GM19467 (cell line): Measurements from ENCODE around the gene NABP2.

Experiments used
- ATAC-seq: cut with Tn5 transposase; IDR thresholded peaks from one replicate; pipeline ENCODE4 v1.9.1; 2021; ENCODE audit warnings: mild to moderate bottlenecking, moderate library complexity; ENCODE audit not compliant: unreplicated experiment

Gene NABP2

DNA sequence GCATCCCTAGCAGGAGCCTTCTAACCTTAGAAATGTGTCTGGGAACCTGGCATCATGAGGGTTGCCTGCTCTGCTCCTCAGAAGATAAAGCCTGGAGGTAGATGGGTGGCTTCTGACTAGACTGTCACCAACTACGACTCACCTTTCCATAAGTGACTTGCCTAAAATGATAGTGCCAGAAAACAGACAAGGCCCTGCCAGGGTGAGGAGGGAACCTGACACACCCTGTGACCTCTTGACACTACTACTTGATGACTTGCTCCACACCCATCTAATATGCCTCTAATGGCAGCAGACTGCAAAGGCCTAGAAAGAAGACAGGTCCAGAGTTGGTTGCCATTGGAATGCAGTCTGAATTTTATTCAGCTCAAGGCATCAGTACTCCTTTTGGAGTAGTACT, 11.8 kb upstream of the NABP2 start:
- ATAC-seq: no peak

DNA sequence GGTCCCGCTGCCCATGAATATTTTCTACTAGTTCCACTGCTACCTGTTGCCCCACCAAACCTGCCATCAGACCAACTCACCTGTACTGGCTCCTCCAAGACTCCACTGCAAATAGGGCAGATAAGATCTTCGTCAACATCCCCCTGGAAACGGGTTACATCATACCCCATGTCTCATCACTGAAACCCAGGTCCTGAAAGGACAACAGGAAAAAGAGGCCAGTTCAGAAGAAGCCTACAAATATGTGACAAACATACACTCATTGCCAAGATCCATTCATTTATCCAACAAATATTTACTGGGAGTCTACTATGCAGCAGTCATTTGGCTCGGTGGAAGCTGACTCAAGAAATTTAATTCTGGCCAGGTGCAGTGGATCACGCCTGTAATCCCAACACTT, 10.3 kb upstream of the NABP2 start:
- ATAC-seq: no peak

DNA sequence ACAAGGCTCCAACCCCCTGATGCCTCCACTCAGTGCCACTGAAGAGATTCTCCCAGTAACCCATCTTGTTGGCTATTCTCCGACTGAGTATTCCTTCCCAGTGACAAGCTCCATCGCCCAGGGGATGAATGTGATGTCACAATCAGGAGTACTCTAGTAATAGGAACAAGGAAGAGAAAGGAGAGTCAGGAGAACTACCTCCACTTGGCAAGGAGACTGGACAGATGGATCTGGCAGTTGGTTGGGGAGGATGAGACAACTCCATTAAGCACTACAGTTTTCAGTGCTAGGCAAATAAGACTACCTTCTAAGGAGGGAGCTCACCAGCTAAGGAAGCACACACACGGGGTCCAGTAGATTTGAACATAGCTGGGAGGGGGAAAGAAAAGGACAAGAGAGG, 7.7 kb upstream of the NABP2 start:
- no peak for ATAC-seq

DNA sequence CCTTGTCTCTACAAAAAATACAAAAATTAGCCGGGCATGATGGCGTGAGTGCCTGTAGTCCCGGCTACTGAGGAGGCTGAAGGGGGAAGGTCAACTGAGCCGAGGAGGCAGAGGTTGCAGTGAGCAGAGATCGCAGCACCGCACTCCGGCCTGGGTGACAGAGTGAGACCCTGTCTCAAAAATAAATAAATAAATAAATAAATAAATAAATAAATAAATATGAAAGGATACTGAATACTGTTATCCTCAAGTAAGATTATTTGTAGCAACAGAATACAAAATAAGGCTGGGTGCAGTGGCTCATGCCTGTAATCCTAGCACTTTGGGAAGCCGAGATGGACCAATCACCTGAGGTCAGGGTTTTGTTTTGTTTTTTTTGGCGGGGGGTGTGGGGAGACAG, 4.3 kb upstream of the NABP2 start:
- no peak for ATAC-seq

DNA sequence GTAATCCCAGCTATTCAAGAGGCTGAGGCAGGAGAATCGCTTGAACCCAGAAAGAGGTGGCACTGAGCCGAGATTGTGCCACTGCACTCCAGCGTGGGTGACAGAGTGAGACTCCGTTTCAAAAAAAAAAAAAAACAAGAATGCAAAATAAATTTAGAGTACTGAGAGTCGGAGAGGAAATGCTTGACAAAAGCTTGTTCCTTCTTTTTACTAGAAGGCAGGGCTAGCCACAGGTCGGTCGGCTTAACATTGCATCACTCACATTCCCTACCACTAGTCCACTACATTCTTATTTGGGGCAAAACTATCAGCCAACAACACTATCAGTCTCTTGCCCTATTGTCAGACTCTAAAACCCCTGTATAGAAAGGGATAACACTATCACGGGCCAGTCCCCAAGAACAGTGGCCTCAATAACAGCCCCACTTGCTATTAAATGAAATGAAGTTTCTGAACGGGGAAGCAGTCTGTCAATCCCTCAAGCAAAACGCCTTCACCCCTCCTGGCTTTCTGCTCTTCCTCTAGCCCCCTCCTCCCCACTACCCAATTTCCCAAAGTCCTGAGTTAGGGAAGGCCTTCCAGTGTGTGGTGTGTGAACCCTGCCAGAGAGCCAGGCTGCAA, 3.4 kb upstream of the NABP2 start:
- ATAC-seq: no peak

DNA sequence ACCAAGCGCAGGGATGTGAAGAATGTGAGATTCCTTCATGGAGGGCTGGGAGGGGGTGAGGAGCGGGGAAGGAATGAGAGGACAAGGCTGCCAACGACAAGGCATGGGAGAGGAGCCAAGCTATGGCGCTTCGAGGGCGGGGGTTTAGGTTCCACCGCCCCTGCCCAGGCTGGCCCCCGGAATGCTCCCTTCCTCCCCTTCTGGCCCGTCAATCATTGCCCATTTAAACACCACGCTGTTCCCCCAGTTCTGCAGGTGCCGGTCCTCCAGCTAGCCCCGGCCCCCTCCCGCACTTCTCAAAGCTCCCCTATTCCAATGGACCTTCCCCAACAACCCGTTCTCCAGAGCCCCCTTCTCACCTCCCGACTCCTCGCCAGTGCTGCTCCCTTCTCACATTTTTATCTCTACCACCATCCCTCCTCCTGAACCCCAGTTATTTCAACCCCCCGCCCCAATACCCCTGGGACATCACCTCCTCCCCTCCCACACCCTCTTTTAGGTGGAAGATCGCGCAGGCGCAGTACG, 2.8 kb upstream of the NABP2 start:
- ATAC-seq: peak; percentile 24

DNA sequence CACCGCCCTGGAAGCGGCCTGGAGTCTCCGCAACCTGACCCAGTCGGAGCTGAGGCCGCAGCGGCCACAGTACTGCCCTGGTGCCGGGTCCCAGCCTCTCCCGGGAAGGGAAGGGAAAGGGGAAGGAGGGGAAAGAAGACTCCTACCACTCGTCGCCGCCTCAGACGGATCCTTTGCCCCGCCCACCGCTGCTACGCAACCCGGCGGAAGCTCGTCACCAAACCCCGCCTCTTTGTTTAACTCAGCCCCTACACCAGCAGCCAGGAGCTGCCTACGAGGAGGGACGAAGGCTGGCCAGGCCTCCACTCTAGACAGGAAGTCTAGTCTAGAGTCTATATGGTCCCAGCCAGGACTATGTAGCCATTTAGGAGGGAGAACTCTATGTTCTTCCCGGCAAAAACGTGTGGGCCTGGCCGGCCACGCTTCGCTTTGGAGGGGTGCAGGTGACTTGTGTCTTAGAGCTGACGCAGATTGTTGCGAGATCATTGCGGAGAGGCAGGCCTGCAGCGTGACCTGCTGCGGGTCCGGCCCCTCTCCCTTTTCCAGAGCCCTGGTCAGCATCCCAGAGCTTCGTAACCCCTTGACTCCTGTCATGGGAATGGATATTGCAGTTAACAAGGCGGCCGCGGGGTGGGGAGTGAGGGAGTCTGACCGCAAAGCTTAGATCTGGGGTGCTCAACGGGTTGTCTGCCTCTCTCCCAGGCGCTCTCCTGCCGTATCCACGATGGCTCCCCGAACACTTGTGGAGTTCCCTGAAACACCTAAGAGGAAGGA, 2.2 kb upstream of the NABP2 start, which contains the start of gene RNF41:
Gene RNF41, minus strand, starts transcription at position 166 of the 774 bp plus-strand sequence. CDS start 7,875 bp downstream, outside the sequence.
- peak; percentile 72 for ATAC-seq

DNA sequence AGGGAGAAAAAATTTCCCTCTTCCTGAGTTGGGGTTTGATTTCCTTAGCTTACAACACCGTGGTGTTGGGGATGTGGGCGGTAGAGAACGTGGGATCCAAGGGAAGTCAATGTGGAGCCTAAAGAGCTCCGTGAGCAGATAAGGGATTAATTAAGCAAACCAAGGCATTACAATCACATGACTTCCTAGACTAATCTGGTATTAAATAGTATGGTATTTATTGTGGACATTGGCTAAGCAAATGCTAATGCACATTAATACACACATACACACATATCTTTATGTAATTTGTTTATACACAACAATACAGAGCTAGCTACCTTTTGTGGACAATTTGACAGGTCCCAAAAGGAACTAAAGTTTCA, 1.6 kb upstream of the NABP2 start:
- ATAC-seq: no peak

DNA sequence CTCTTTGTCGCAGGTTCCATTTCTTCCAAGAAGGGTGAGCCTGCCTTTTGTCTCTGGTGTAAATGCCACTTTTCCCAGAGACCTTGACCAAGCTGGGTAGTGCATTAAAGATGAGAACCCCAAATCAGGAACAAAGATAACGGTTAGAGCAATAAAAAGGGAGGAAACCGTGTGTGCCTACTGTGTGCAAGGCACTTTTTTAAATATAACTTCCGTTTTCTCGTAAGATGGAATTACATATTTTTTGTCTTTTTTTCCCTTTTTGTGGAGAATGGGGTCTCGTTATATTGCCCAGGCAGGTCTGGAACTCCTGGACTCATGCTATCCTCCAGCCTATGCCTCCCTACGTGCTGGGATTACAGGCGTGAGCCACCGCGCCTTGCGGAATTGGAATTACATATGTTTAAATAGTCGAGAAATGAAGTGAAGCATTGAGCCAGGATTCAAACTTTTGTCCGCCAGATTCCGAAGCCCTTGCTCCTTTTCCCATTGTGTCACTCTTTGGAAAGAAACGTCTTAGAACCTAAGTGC, 506 bp upstream of the NABP2 start:
- ATAC-seq: no peak

DNA sequence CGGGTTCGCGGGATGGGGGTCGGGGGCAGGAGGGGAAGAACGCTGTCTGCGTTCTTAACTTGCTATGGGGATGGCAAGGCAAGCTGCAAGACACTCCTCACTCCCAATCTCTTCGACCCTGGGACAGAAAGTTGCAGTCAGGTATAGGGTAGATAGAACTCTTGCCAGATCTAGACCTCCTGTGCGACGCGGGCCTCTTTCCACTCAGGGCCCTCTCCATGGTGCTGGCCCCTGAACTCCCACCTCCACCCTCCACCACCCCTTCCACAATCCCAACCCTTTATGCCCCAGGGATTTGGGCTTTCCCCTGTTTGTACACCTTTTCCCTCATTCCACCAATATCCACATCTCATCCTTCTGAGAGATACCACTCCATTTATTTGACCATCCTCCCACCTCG, 812 bp downstream of the NABP2 start:
- ATAC-seq: no peak

DNA sequence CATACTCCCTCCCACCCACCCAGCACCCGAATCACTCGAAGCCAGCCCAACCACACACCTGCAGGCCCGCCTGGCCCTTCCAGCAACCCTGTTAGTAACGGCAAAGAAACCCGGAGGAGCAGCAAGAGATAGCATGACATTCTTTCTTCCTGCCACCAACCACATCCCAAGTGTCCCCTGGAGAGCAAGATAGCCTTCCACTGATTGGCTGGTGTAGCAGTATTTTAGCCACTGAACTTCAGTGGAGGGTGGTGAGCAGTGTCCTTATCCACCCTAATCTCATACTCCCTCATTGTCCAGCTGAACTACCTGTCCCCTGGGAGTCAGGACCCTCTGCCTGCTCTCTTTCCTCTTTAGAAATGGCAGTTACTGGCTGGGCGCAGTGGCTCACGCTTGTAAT, 4.9 kb downstream of the NABP2 start:
- no peak for ATAC-seq

DNA sequence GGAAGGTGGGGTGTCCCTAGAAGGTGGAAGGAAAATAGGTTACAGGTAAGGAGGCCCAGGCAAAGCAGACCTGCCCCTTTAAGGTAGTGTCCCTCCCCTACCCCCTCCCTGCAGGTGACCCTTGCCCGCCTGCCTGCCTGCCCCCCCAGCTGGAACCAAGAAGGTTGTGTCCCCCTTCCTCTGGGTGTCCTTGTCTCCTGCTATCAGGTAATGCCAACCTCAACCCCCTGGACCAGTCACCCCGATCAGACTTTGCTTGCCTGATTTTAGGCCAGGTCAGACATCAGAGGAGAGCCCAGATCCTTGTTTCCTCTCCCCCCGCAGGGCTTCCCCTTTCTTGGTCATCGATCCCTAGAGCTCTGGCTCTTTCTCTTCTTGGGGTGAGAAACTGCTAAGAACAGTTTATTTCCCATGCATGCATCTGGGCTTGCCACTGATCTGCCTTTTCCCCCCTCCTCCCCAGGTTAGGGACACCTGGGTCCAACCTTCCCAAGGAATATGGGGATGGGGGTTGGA, 5.8 kb downstream of the NABP2 start, which contains the start of gene SLC39A5:
Gene SLC39A5, plus strand, starts transcription at position 136 of the 516 bp plus-strand sequence. CDS start 1,224 bp downstream, outside the sequence.
- ATAC-seq: no peak

DNA sequence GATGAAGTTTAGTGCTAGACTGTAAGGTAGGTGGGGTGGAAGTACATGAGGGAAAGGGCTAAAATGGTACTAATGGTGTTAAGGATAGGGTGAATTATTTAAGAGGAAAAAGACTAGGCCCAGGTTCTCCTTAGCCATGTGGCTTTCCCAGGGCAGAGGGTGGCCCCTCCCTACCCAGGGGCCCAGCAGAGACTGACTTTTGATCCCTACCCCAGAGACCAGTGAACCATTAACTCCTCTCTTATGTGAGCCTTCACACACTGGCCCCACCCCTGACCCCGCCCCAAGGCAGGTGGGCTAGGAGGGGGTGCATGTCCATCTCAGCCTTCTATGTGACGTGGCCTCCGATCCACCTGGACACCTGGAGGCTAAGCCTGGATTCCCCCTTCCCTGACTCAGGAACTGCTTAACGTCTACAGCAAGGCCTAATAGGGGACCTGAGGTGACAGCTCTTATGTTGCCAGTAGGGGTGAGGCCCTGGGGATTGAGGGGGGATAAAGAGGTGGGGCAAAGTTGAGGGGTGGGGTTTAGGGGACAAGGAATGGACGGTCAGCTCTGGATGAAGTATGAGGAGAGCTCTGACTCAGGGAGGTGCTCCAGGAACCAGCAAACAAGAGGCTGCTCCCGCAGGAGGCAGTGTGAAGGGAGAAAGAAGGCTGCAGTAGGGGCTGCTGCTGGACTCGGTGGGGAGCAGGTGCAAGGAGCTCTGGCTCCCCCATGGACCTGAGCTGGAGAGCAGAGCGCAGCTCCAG, 6.5 kb downstream of the NABP2 start:
- no peak for ATAC-seq

DNA sequence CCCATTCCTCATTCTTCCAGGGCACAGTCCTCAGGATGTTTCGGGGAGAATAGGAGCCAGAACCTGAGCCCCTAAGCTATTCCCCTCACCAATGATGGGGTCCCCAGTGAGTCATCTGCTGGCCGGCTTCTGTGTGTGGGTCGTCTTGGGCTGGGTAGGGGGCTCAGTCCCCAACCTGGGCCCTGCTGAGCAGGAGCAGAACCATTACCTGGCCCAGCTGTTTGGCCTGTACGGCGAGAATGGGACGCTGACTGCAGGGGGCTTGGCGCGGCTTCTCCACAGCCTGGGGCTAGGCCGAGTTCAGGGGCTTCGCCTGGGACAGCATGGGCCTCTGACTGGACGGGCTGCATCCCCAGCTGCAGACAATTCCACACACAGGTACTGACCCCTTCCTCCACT, 7.0 kb downstream of the NABP2 start:
- ATAC-seq: no peak

DNA sequence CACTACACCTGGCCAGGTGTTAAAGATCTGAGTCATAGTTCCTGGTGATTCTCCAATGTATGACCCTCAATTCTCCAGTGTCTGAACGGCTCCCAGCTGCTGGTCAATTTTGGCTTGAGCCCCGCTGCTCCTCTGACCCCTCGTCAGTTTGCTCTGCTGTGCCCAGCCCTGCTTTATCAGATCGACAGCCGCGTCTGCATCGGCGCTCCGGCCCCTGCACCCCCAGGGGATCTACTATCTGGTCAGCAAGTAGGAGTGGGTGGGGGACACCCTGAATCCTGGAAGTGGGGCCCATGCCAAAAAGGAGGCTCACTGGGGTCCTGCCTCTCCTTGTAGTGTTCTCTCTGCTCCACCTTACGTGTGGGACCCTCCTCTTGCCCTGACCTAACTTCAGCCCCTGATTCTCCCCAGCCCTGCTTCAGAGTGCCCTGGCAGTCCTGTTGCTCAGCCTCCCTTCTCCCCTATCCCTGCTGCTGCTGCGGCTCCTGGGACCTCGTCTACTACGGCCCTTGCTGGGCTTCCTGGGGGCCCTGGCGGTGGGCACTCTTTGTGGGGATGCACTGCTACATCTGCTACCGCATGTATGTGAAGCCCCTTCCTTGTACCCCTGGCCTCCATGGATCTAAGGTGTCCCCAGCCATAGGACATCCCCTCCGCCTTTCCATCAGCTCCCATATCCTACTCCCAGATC, 10.7 kb downstream of the NABP2 start:
- ATAC-seq: no peak

DNA sequence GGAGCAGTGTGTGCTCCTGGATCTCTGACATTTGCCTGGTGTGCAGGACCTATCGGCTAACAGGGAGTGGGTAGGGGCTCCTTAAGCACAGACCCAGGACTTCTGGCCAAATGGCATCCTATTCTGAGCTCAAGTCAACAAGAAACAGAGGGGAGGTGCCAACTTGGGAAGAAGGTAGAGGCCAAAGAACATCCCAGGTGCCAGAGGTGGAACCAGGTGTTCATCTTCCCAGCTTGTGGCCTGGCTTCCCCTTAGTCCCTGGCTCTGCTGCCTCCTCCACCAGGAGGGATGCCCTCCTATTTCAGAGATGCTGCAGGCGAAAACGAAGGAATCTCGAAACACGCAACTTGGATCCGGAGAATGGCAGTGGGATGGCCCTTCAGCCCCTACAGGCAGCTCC, 11.9 kb downstream of the NABP2 start:
- no peak for ATAC-seq

DNA sequence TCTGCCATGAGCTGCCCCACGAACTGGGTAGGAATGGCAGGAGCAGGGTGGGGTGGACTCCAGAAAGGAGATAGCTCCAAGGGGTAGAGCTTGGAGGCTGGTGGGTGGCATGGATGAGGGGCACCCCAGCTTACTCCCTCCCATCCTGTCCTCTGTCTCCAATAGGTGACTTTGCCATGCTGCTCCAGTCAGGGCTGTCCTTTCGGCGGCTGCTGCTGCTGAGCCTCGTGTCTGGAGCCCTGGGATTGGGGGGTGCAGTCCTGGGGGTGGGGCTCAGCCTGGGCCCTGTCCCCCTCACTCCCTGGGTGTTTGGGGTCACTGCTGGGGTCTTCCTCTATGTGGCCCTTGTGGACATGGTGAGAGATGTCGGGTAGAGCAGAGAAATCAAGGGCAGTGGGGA, 12.8 kb downstream of the NABP2 start:
- ATAC-seq: no peak

DNA sequence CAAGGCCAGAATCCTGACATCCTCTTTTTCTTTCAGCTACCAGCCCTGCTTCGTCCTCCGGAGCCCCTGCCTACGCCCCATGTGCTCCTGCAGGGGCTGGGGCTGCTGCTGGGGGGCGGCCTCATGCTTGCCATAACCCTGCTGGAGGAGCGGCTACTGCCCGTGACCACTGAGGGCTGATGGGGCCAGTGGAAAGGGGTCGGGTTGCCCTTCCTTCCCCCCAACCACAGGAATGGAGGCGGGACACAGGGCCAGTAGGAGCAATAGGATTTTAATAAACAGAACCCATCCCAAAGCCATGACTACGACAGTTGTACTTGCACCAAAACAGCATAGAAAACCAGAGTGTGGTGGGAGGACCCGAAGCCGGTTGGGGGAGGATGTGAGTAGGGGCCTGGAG, 13.4 kb downstream of the NABP2 start:
- ATAC-seq: no peak

DNA sequence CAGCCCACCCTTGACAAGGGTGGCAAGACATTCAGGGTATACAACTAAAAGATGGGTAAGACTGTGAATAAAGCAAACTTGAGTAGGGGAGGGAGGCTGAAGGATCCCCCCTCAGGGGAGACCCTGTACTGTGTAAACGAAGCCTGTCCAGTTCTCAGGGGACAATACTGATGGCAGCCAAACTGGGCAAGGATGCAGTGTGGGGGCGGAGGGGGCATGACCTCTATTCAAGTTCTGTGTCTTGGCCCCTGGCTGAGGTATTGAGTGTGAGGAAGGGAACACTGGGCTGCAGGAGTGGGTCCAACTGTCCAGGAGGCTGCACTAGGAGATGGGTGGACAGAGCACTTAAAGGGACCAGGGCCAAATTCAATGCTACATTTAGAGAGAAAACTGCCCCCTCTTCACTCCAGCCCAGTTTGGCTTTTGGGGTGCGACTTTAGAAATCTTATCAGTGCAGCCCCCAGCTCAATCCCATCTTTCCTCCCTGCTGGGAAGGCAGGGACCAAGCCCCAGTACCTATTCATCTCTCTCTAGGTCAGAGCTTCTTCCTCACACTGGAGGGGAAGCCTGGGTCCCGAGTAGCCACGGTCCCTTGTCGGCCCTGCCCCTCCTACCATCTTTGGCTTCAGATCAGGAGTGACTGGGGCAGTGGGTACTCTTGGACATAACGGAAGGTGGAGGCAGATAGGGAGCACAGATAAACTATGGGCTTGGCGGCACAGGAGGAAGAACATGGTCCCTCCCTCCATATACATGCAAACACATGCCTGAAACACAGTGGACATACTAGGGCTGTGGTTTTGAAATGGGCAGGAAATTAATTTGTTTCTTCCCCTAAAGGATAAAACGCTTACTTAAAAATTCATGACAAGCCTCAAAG, 17.5 kb downstream of the NABP2 start:
- no peak for ATAC-seq

DNA sequence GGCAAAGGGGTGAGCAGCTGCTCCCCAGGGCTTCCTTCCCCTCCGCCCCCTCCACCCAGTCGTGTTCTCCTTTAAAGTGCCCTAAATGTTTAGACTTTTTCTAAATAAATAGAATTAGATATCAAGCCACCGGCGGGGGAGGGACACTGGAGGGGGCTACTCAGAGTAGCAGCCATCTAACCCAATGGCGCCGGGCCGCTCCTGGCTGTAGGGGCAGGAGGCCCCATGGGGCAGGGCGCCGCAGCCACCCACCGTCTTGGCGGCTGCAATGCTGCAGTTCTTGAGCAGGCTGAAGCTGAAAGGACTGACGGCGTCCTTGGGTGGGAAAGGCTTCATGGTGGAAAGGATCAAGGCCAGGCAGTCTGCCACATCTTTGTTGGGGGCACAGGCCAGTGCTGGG, 18.8 kb downstream of the NABP2 start:
- no peak for ATAC-seq
